K562 (cell line): ENCODE results near the gene UCKL1. TPM values are rescaled to one million over a fixed set of nuclear protein-coding genes. Genes with fewer than 3 reads are reported as not detected.

ENCODE experiments used
- EHMT2 ChIP-seq: fragments of 450-650 bp; IDR thresholded peaks from 2 replicates; pipeline ENCODE4 v1.6.1; 2018; ENCODE audit warnings: antibody characterized with exemption
- GTF2A2 ChIP-seq: IDR thresholded peaks from 2 replicates; pipeline ENCODE4 v1.6.1; 2016; ENCODE audit warnings: mild to moderate bottlenecking, missing genetic modification characterization, missing compliant biosample characterization
- MAX ChIP-seq: sonication (generic); formaldehyde crosslinking; IDR thresholded peaks from 2 replicates; pipeline ENCODE4 v1.9.0; 2022; ENCODE audit warnings: mild to moderate bottlenecking, missing genetic modification reagents
- NFE2L1 ChIP-seq: fragments of 450-650 bp; IDR thresholded peaks from 2 replicates; pipeline ENCODE4 v1.6.1; 2016; ENCODE audit warnings: missing genetic modification characterization, low read depth, mild to moderate bottlenecking, missing compliant biosample characterization, moderate library complexity, borderline replicate concordance
- SAP30 ChIP-seq: fragments of 200-600 bp; sonication (generic); IDR thresholded peaks from 2 replicates; pipeline ENCODE4 v1.6.1; 2012; ENCODE audit warnings: borderline replicate concordance, low read depth, mild to moderate bottlenecking, moderate library complexity, low read length, control low read depth, inconsistent platforms; ENCODE audit not compliant: insufficient read depth, poor library complexity, severe bottlenecking
- SIN3B ChIP-seq: fragments of 450-650 bp; IDR thresholded peaks from 2 replicates; pipeline ENCODE4 v1.6.1; 2017; ENCODE audit warnings: low read depth, mild to moderate bottlenecking, moderate library complexity
- THRAP3 ChIP-seq: fragments of 450-650 bp; IDR thresholded peaks from 2 replicates; pipeline ENCODE4 v1.6.1; 2016; ENCODE audit warnings: mild to moderate bottlenecking, inconsistent platforms, borderline replicate concordance
- ZFX ChIP-seq: sonication (generic); formaldehyde crosslinking; IDR thresholded peaks from 2 replicates; pipeline ENCODE4 v1.8.0; 2022; ENCODE audit warnings: mild to moderate bottlenecking, missing genetic modification reagents, moderate library complexity
- polyA plus RNA-seq, 8 experiments: library from polyadenylated mRNA; depleted of rRNA in 4 of 8; stranded (reverse) in 5 of 8; unstranded in 3 of 8; fragments of >200 nt; fragmentation: Nextera tagmentation in 2 of 8; fragmentation: Illumina TruSeq in 1 of 8; extraction: Ambion mirVana in 2 of 8; extraction: Trizol in 1 of 8; gene quantifications; 2 replicates each; pipeline versions ENCODE4 v1.2.1 to v1.2.3, GENCODE V29; 2011 to 2014; ENCODE audit warnings: inconsistent platforms in 1 of 8, missing spikeins in 1 of 8
- total RNA-seq, 7 experiments: library from RNA; depleted of rRNA in 6 of 7; stranded (reverse); fragments of >200 nt in 6 of 7; fragmentation: Illumina TruSeq in 2 of 7; extraction: Trizol in 2 of 7; gene quantifications; 2 replicates each; pipeline versions ENCODE4 v1.2.1 to v1.2.3, GENCODE V29; 2011 to 2021; ENCODE audit warnings: low replicate concordance in 1 of 7
- TF ChIP-seq, protein P1 (sequence below): fragments of 200-600 bp; sonication (generic); IDR thresholded peaks from one replicate; pipeline ENCODE4 v1.6.1; 2012; ENCODE audit warnings: mild to moderate bottlenecking, low read depth, low read length, inconsistent platforms
- TF ChIP-seq, protein P2 (sequence below): fragments of 450-650 bp; formaldehyde crosslinking; IDR thresholded peaks from 2 replicates; pipeline ENCODE4 v1.4.0; 2020; ENCODE audit warnings: mild to moderate bottlenecking

UCKL1 gene
- total and polyA plus RNA-seq, 9 of the 15 experiments (the other 6 are each of a cell fraction or from before 2014, with no cell fraction given): 3.1 to 52.8 (median 24.2) TPM

GRCh38 chr20:63896264-63897105, 59.7 kb downstream of the UCKL1 start (continued):
- no peak for TF ChIP-seq GTF2A2
- TF ChIP-seq, protein P1, sequence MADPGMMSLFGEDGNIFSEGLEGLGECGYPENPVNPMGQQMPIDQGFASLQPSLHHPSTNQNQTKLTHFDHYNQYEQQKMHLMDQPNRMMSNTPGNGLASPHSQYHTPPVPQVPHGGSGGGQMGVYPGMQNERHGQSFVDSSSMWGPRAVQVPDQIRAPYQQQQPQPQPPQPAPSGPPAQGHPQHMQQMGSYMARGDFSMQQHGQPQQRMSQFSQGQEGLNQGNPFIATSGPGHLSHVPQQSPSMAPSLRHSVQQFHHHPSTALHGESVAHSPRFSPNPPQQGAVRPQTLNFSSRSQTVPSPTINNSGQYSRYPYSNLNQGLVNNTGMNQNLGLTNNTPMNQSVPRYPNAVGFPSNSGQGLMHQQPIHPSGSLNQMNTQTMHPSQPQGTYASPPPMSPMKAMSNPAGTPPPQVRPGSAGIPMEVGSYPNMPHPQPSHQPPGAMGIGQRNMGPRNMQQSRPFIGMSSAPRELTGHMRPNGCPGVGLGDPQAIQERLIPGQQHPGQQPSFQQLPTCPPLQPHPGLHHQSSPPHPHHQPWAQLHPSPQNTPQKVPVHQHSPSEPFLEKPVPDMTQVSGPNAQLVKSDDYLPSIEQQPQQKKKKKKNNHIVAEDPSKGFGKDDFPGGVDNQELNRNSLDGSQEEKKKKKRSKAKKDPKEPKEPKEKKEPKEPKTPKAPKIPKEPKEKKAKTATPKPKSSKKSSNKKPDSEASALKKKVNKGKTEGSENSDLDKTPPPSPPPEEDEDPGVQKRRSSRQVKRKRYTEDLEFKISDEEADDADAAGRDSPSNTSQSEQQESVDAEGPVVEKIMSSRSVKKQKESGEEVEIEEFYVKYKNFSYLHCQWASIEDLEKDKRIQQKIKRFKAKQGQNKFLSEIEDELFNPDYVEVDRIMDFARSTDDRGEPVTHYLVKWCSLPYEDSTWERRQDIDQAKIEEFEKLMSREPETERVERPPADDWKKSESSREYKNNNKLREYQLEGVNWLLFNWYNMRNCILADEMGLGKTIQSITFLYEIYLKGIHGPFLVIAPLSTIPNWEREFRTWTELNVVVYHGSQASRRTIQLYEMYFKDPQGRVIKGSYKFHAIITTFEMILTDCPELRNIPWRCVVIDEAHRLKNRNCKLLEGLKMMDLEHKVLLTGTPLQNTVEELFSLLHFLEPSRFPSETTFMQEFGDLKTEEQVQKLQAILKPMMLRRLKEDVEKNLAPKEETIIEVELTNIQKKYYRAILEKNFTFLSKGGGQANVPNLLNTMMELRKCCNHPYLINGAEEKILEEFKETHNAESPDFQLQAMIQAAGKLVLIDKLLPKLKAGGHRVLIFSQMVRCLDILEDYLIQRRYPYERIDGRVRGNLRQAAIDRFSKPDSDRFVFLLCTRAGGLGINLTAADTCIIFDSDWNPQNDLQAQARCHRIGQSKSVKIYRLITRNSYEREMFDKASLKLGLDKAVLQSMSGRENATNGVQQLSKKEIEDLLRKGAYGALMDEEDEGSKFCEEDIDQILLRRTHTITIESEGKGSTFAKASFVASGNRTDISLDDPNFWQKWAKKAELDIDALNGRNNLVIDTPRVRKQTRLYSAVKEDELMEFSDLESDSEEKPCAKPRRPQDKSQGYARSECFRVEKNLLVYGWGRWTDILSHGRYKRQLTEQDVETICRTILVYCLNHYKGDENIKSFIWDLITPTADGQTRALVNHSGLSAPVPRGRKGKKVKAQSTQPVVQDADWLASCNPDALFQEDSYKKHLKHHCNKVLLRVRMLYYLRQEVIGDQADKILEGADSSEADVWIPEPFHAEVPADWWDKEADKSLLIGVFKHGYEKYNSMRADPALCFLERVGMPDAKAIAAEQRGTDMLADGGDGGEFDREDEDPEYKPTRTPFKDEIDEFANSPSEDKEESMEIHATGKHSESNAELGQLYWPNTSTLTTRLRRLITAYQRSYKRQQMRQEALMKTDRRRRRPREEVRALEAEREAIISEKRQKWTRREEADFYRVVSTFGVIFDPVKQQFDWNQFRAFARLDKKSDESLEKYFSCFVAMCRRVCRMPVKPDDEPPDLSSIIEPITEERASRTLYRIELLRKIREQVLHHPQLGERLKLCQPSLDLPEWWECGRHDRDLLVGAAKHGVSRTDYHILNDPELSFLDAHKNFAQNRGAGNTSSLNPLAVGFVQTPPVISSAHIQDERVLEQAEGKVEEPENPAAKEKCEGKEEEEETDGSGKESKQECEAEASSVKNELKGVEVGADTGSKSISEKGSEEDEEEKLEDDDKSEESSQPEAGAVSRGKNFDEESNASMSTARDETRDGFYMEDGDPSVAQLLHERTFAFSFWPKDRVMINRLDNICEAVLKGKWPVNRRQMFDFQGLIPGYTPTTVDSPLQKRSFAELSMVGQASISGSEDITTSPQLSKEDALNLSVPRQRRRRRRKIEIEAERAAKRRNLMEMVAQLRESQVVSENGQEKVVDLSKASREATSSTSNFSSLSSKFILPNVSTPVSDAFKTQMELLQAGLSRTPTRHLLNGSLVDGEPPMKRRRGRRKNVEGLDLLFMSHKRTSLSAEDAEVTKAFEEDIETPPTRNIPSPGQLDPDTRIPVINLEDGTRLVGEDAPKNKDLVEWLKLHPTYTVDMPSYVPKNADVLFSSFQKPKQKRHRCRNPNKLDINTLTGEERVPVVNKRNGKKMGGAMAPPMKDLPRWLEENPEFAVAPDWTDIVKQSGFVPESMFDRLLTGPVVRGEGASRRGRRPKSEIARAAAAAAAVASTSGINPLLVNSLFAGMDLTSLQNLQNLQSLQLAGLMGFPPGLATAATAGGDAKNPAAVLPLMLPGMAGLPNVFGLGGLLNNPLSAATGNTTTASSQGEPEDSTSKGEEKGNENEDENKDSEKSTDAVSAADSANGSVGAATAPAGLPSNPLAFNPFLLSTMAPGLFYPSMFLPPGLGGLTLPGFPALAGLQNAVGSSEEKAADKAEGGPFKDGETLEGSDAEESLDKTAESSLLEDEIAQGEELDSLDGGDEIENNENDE: no peak
- TF ChIP-seq, protein P2, sequence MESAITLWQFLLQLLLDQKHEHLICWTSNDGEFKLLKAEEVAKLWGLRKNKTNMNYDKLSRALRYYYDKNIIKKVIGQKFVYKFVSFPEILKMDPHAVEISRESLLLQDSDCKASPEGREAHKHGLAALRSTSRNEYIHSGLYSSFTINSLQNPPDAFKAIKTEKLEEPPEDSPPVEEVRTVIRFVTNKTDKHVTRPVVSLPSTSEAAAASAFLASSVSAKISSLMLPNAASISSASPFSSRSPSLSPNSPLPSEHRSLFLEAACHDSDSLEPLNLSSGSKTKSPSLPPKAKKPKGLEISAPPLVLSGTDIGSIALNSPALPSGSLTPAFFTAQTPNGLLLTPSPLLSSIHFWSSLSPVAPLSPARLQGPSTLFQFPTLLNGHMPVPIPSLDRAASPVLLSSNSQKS (CRISPR knock-in tag): no peak
- no peak for TF ChIP-seq NFE2L1
- TF ChIP-seq SIN3B: no peak
- no peak for TF ChIP-seq THRAP3
- TF ChIP-seq EHMT2: no peak
- 0 out of 2 replicates have a peak, but pooled peaks have one; percentile 16 for TF ChIP-seq MAX
- TF ChIP-seq SAP30: no peak
- TF ChIP-seq ZFX (CRISPR knock-in tag): no peak
